HepG2 (cell line): ENCODE data around the gene NKD1. TPM values are rescaled to one million over a fixed set of nuclear protein-coding genes. Genes with fewer than 3 reads are reported as not detected.
A peak's percentile ranks its signal among the peaks of the same experiment; 100 is the strongest.

Source experiments
- ATF2 ChIP-seq: sonication (generic); formaldehyde crosslinking; IDR thresholded peaks from 2 replicates; pipeline ENCODE4 v1.4.0; 2020; ENCODE audit warnings: missing genetic modification reagents
- CEBPZ ChIP-seq: IDR thresholded peaks from 2 replicates; pipeline ENCODE4 v1.6.1; 2012; ENCODE audit warnings: low read length, improper control_type of control experiment
- CSRNP1 ChIP-seq: sonication (generic); formaldehyde crosslinking; IDR thresholded peaks from 2 replicates; pipeline ENCODE4 v1.8.1; 2023; ENCODE audit warnings: mild to moderate bottlenecking, missing genetic modification reagents
- EEA1 ChIP-seq: sonication (generic); formaldehyde crosslinking; IDR thresholded peaks from 2 replicates; pipeline ENCODE4 v1.5.1; 2020; ENCODE audit warnings: mild to moderate bottlenecking, missing genetic modification reagents, borderline replicate concordance
- FOSL2 ChIP-seq: sonication (generic); formaldehyde crosslinking; IDR thresholded peaks from 2 replicates; pipeline ENCODE4 v1.4.0; 2020; ENCODE audit warnings: missing genetic modification reagents
- HNF1B ChIP-seq: sonication (generic); formaldehyde crosslinking; IDR thresholded peaks from 2 replicates; pipeline ENCODE4 v1.5.1; 2020; ENCODE audit warnings: mild to moderate bottlenecking, moderate library complexity, missing genetic modification reagents
- IRX3 ChIP-seq: sonication (generic); formaldehyde crosslinking; IDR thresholded peaks from 2 replicates; pipeline ENCODE4 v1.8.1; 2023; ENCODE audit warnings: mild to moderate bottlenecking, low read depth, missing genetic modification reagents, borderline replicate concordance
- KAT8 ChIP-seq: IDR thresholded peaks from 2 replicates; pipeline ENCODE4 v1.6.1; 2016; ENCODE audit warnings: missing genetic modification reagents, missing compliant biosample characterization
- KDM3A ChIP-seq: IDR thresholded peaks from 2 replicates; pipeline ENCODE4 v1.6.1; 2018; ENCODE audit warnings: low read depth, missing compliant biosample characterization
- NPAS2 ChIP-seq: sonication (generic); formaldehyde crosslinking; IDR thresholded peaks from 2 replicates; pipeline ENCODE4 v1.8.0; 2022; ENCODE audit warnings: mild to moderate bottlenecking, missing genetic modification reagents, borderline replicate concordance
- PCBP2 ChIP-seq: fragments of 200-400 bp; formaldehyde crosslinking; optimal IDR thresholded peaks from 2 replicates; pipeline ENCODE3; 2018; ENCODE audit warnings: low read length, low read depth; ENCODE audit not compliant: poor library complexity, severe bottlenecking
- PITX1 ChIP-seq: sonication (generic); formaldehyde crosslinking; IDR thresholded peaks from 2 replicates; pipeline ENCODE4 v1.5.1; 2020; ENCODE audit warnings: mild to moderate bottlenecking, missing genetic modification reagents
- PREB ChIP-seq: sonication (generic); formaldehyde crosslinking; IDR thresholded peaks from 2 replicates; pipeline ENCODE4 v1.4.0; 2020; ENCODE audit warnings: missing genetic modification reagents
- SP4 ChIP-seq: sonication (generic); formaldehyde crosslinking; IDR thresholded peaks from 2 replicates; pipeline ENCODE4 v1.8.1; 2023; ENCODE audit warnings: mild to moderate bottlenecking, missing genetic modification reagents
- ZMYM4 ChIP-seq: sonication (generic); formaldehyde crosslinking; IDR thresholded peaks from 2 replicates; pipeline ENCODE4 v1.8.1; 2023; ENCODE audit warnings: mild to moderate bottlenecking, missing genetic modification reagents
- ZNF230 ChIP-seq: sonication (generic); formaldehyde crosslinking; IDR thresholded peaks from 2 replicates; pipeline ENCODE4 v1.4.0; 2020; ENCODE audit warnings: mild to moderate bottlenecking, missing genetic modification reagents
- ZNF235 ChIP-seq: sonication (generic); formaldehyde crosslinking; IDR thresholded peaks from 2 replicates; pipeline ENCODE4 v1.8.1; 2023; ENCODE audit warnings: mild to moderate bottlenecking, missing genetic modification reagents, borderline replicate concordance
- ZNF326 ChIP-seq: sonication (generic); formaldehyde crosslinking; IDR thresholded peaks from 2 replicates; pipeline ENCODE4 v1.4.0; 2020; ENCODE audit warnings: missing genetic modification reagents, borderline replicate concordance
- ZNF552 ChIP-seq: sonication (generic); formaldehyde crosslinking; IDR thresholded peaks from 2 replicates; pipeline ENCODE4 v1.9.0; 2022; ENCODE audit warnings: missing genetic modification reagents, mild to moderate bottlenecking, borderline replicate concordance
- polyA plus RNA-seq, 8 experiments: library from polyadenylated mRNA; depleted of rRNA in 3 of 8; stranded (reverse) in 7 of 8; unstranded in 1 of 8; fragments of >200 nt; fragmentation: Illumina TruSeq in 4 of 8; extraction: Trizol in 4 of 8; gene quantifications; 2 replicates each; pipeline versions ENCODE4 v1.2.1 to v1.2.3, GENCODE V29; 2011 to 2016; ENCODE audit warnings: low read depth in 4 of 8, missing spikeins in 1 of 8, mixed read lengths in 1 of 8; ENCODE audit not compliant: insufficient read depth in 1 of 8
- total RNA-seq, 5 experiments: library from RNA; depleted of rRNA; stranded (reverse); fragments of >200 nt; fragmentation: Illumina TruSeq; extraction: Trizol; gene quantifications; 2 replicates each; pipeline ENCODE4 v1.2.3, GENCODE V29; 2016; ENCODE audit warnings: low read depth in 1 of 5

NKD1 gene
- total and polyA plus RNA-seq, 2 of the 13 experiments (the other 11 are each of a cell fraction or from before 2014, with no cell fraction given), result 70.4 to 121 TPM

- TF ChIP-seq ATF2 (CRISPR knock-in tag), result peak; percentile 54; the same call in 1 of the 2 replicates
- TF ChIP-seq ZNF235, result no peak
- no peak for TF ChIP-seq PREB (CRISPR knock-in tag)
- TF ChIP-seq ZNF230 (CRISPR knock-in tag), result peak; percentile 42; the same call in 1 of the 2 replicates
- TF ChIP-seq ZNF552, result no peak; the same call in 1 of the 2 replicates
- no peak for TF ChIP-seq EEA1 (CRISPR knock-in tag)
- TF ChIP-seq ZNF326 (CRISPR knock-in tag), result no peak
- TF ChIP-seq PCBP2, result no peak
- peak; percentile 77; the same call in 1 of the 2 replicates for TF ChIP-seq PITX1 (CRISPR knock-in tag)
- TF ChIP-seq ZMYM4 (CRISPR knock-in tag), result peak; percentile 79
- no peak for TF ChIP-seq IRX3
- TF ChIP-seq KAT8 (CRISPR knock-in tag), result peak; percentile 35; the same call in 1 of the 2 replicates
- peak; percentile 66 for TF ChIP-seq FOSL2 (CRISPR knock-in tag)
- peak; percentile 77 for TF ChIP-seq HNF1B (CRISPR knock-in tag)
- TF ChIP-seq CSRNP1, result 0 out of 2 replicates have a peak, but pooled peaks have one; percentile 82
- 0 out of 2 replicates have a peak, but pooled peaks have one; percentile 47 for TF ChIP-seq KDM3A (CRISPR knock-in tag)
- no peak for TF ChIP-seq CEBPZ
- TF ChIP-seq SP4 (CRISPR knock-in tag), result 0 out of 2 replicates have a peak, but pooled peaks have one; percentile 21
- no peak for TF ChIP-seq NPAS2 (CRISPR knock-in tag)
Observed at GRCh38 chr16:50547340-50548124, 664 bp upstream of the NKD1 start (continued).
